ENCODE results near the gene AATF. TPM values are rescaled to one million over a fixed set of nuclear protein-coding genes. Genes with fewer than 3 reads are reported as not detected.

Gene AATF
- total and polyA plus RNA-seq, 2 of the 8 experiments (the other 6 are each of a cell fraction or from before 2014, with no cell fraction given): 20.1 to 62.8 TPM

DNA sequence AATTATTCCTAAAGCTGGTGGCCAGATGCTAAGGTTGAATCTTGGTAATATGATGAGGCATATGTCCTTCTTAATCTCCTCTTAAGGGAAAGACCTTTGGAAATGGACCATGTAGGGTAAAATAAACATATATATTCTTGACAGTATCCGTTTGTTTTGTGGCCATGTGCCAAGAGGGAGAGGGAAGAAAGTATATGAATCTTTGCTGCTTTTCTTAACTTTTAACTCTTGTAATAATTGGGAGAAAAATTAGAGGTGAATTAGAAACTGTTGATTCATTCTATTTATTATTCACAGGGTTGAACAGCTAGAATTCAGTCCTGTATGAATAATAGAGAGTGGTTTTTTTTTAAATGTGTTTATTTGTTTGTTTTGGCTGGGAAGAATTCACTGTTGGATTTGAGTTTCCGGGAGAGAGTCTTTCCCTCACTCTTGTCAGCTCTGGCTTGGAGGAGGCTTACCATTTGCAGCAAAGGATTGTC, 31.6 kb downstream of the AATF start:
- H2AFZ ChIP-seq (ENCODE audit: low read length): no peak overlapping the region
- DNase-seq (ENCODE audit: low read depth in 1 of 2, low spot score in 2 of 2) (no peak), FAIRE-seq (no peak)
- TF ChIP-seq, protein P1, sequence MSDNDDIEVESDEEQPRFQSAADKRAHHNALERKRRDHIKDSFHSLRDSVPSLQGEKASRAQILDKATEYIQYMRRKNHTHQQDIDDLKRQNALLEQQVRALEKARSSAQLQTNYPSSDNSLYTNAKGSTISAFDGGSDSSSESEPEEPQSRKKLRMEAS (IDR thresholded peaks at IDR 0.05): no peak
- no peak for TF ChIP-seq GTF2F1 (IDR thresholded peaks at IDR 0.05; ENCODE audit: borderline replicate concordance, low read depth, low read length)
- TF ChIP-seq, protein P2, sequence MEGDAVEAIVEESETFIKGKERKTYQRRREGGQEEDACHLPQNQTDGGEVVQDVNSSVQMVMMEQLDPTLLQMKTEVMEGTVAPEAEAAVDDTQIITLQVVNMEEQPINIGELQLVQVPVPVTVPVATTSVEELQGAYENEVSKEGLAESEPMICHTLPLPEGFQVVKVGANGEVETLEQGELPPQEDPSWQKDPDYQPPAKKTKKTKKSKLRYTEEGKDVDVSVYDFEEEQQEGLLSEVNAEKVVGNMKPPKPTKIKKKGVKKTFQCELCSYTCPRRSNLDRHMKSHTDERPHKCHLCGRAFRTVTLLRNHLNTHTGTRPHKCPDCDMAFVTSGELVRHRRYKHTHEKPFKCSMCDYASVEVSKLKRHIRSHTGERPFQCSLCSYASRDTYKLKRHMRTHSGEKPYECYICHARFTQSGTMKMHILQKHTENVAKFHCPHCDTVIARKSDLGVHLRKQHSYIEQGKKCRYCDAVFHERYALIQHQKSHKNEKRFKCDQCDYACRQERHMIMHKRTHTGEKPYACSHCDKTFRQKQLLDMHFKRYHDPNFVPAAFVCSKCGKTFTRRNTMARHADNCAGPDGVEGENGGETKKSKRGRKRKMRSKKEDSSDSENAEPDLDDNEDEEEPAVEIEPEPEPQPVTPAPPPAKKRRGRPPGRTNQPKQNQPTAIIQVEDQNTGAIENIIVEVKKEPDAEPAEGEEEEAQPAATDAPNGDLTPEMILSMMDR (IDR thresholded peaks at IDR 0.05; ENCODE audit: control extremely low read depth in 1 of 3, insufficient read depth in 1 of 3, low read depth in 1 of 3, low read length in 3 of 3): no peak
- TF ChIP-seq BRCA1 (IDR thresholded peaks at IDR 0.05; ENCODE audit: low read depth, low read length): no peak
- TF ChIP-seq KDM4A (IDR thresholded peaks at IDR 0.05; ENCODE audit: low read depth, low read length, severe bottlenecking): no peak
- no peak for TF ChIP-seq EP300 (IDR thresholded peaks at IDR 0.05; ENCODE audit: borderline replicate concordance in 1 of 2, low read depth in 2 of 2, low read length in 2 of 2)
- no peak for TF ChIP-seq RFX5 (IDR thresholded peaks at IDR 0.05; ENCODE audit: borderline replicate concordance, low read depth, low read length)
- no peak for TF ChIP-seq NANOG (IDR thresholded peaks at IDR 0.05; ENCODE audit: insufficient read depth, low read depth, low read length, poor library complexity, severe bottlenecking)
- TF ChIP-seq BACH1 (IDR thresholded peaks at IDR 0.05; ENCODE audit: low read length): no peak
- no peak for TF ChIP-seq SIX5 (IDR thresholded peaks at IDR 0.05; ENCODE audit: low read depth, low read length)
- H4K8ac ChIP-seq (ENCODE audit: extremely low read depth, insufficient read depth, low read length): no peak overlapping the region
- no peak overlapping the region for H4K5ac ChIP-seq (ENCODE audit: insufficient read length, low read depth, low read length)
- H3K27ac ChIP-seq (ENCODE audit: low read depth, low read length): no peak overlapping the region
- WGBS, 2 experiments (ENCODE audit: extremely low coverage in 1 of 2, insufficient coverage in 1 of 2, insufficient read length in 1 of 2, insufficient replicate concordance in 2 of 2, low coverage in 1 of 2, low lambda C conversion rate in 2 of 2, missing lambda C conversion rate in 1 of 2): 92% methylated on average over 2 of the region's 2 CpGs; no CpG with 5 or more reads in 1 of the 2 experiments
- H2BK12ac ChIP-seq (ENCODE audit: low read depth, low read length): no peak overlapping the region
- peaks cover 0 to 2% of the 10 kb centered on the region in 2 experiments for H4K20me1 ChIP-seq (replicated peaks in 1 of 2; ENCODE audit: control insufficient read depth in 1 of 2, insufficient read depth in 2 of 2, low read length in 2 of 2)
- H3K27me3 ChIP-seq (replicated peaks in 1 of 4; ENCODE audit: control insufficient read depth in 3 of 4, extremely low read depth in 1 of 4, insufficient read depth in 3 of 4, low read length in 3 of 4): no peaks in the 10 kb centered on the region
- H3K36me3 ChIP-seq (ENCODE audit: control insufficient read depth in 2 of 4, insufficient read depth in 4 of 4, low read length in 3 of 4): no peaks in the 10 kb centered on the region; a peak in 1 of 8 replicates
- no peak overlapping the region for H2BK5ac ChIP-seq (ENCODE audit: low read depth, low read length)
- ChIA-PET POLR2A (ENCODE audit: partially characterized antibody) (no interaction called here), CTCF (ENCODE audit: partially characterized antibody) (interaction anchor here (1.2 kb wide), 1 partner anchor 66 kb away, joined by 4 read pairs; no protein-coding TSS in a partner anchor)
- H3K79me1 ChIP-seq (ENCODE audit: low read depth, low read length): no peaks in the 10 kb centered on the region; the same call in 1 of the 2 replicates
- no peak overlapping the region for H3K23ac ChIP-seq (ENCODE audit: insufficient read length)
- H3K79me2 ChIP-seq (ENCODE audit: control insufficient read depth in 1 of 2, insufficient read depth in 2 of 2, low read length in 2 of 2): peaks cover 0 to 18% of the 10 kb centered on the region in 2 experiments; a peak in 1 of 4 replicates
- no peaks in the 10 kb centered on the region for H3K4me1 ChIP-seq (replicated peaks in 1 of 4; ENCODE audit: control insufficient read depth in 3 of 4, insufficient read depth in 4 of 4, low read length in 3 of 4)
- H3K56ac ChIP-seq (replicated peaks; ENCODE audit: insufficient read length, low read depth, low read length): no peak overlapping the region
- no peak overlapping the region for H4K91ac ChIP-seq (replicated peaks; ENCODE audit: insufficient read length, low read length)
- H2BK120ac ChIP-seq (replicated peaks; ENCODE audit: low read depth, low read length): no peak overlapping the region
- H2AK5ac ChIP-seq (ENCODE audit: low read depth, low read length): no peak overlapping the region
- H2BK20ac ChIP-seq (ENCODE audit: low read length): no peak overlapping the region
- H3K4me2 ChIP-seq (ENCODE audit: insufficient read depth in 1 of 2, low read depth in 2 of 2, low read length in 2 of 2): no peak overlapping the region
- no peak overlapping the region for H2BK15ac ChIP-seq (ENCODE audit: low read length)
- no peak overlapping the region for H3K14ac ChIP-seq (ENCODE audit: insufficient read length)
- H3K18ac ChIP-seq (ENCODE audit: extremely low read depth, low read length): no peak overlapping the region
- H3K9ac ChIP-seq (replicated peaks in 1 of 4; ENCODE audit: extremely low read depth in 1 of 4, low read depth in 3 of 4, low read length in 3 of 4): no peak overlapping the region
- H3K9me3 ChIP-seq (ENCODE audit: insufficient read depth in 2 of 2, low read depth in 1 of 2, low read length in 1 of 2): no peaks in the 10 kb centered on the region
- no peak overlapping the region for H3K4me3 ChIP-seq (ENCODE audit: extremely low read depth in 1 of 4, insufficient read depth in 2 of 4, low read depth in 3 of 4, low read length in 4 of 4)
- H3K23me2 ChIP-seq (ENCODE audit: low read depth, low read length): no peaks in the 10 kb centered on the region
- no peak overlapping the region for H3K4ac ChIP-seq (replicated peaks; ENCODE audit: insufficient read length, low read depth, low read length)

All from H1 (cell line).